Endothelial cell of umbilical vein (primary cell): ENCODE results near the gene KAT8.

Experiments used
- EZH2 ChIP-seq: IDR thresholded peaks from 2 replicates; pipeline ENCODE4 v1.6.1; 2012; ENCODE audit warnings: borderline replicate concordance, low read depth, mild to moderate bottlenecking, moderate library complexity, low read length, inconsistent platforms; ENCODE audit not compliant: severe bottlenecking
- MAX ChIP-seq: IDR thresholded peaks from 2 replicates; pipeline ENCODE4 v1.6.1; 2011; ENCODE audit not compliant: insufficient read depth, insufficient read length
- POLR2A ChIP-seq: IDR thresholded peaks from 2 replicates; pipeline ENCODE4 v1.6.1; 2012; ENCODE audit warnings: low read depth, mild to moderate bottlenecking, control low read depth, low read length
- TF ChIP-seq, protein P1 (sequence below), 2 donors: IDR thresholded peaks; 1 replicate in 1 of 2; 2 replicates in 1 of 2; pipeline ENCODE4 v1.5.1; 2011; ENCODE audit warnings: low read length in 2 of 2, mild to moderate bottlenecking in 2 of 2, moderate library complexity in 2 of 2, control low read depth in 1 of 2, inconsistent platforms in 1 of 2, low read depth in 1 of 2; ENCODE audit not compliant: insufficient read depth in 1 of 2; ENCODE audit errors: extremely low read depth in 1 of 2

GRCh38 chr16:31157136-31157535 is 39.7 kb downstream of the KAT8 start:
- TF ChIP-seq POLR2A (no peak), EZH2 (no peak), MAX (no peak)
- TF ChIP-seq, protein P1, sequence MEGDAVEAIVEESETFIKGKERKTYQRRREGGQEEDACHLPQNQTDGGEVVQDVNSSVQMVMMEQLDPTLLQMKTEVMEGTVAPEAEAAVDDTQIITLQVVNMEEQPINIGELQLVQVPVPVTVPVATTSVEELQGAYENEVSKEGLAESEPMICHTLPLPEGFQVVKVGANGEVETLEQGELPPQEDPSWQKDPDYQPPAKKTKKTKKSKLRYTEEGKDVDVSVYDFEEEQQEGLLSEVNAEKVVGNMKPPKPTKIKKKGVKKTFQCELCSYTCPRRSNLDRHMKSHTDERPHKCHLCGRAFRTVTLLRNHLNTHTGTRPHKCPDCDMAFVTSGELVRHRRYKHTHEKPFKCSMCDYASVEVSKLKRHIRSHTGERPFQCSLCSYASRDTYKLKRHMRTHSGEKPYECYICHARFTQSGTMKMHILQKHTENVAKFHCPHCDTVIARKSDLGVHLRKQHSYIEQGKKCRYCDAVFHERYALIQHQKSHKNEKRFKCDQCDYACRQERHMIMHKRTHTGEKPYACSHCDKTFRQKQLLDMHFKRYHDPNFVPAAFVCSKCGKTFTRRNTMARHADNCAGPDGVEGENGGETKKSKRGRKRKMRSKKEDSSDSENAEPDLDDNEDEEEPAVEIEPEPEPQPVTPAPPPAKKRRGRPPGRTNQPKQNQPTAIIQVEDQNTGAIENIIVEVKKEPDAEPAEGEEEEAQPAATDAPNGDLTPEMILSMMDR (IDR thresholded peaks at IDR 0.05; ENCODE audit: extremely low read depth in 1 of 2, insufficient read depth in 1 of 2, low read depth in 1 of 2, low read length in 2 of 2): no peak
